Sigmoid colon (tissue), 4 donors: ENCODE measurements around the gene CALML3.

Experiments
- CTCF ChIP-seq, 4 experiments: fragments of 450-650 bp in 3 of 4; fragments of 200-600 bp in 1 of 4; IDR thresholded peaks; one replicate each; pipeline ENCODE4 v1.5.1; 2016 to 2019; ENCODE audit warnings: antibody characterized with exemption in 4 of 4, mild to moderate bottlenecking in 3 of 4, moderate library complexity in 2 of 4
- EP300 ChIP-seq, 4 donors: sonication (generic); formaldehyde crosslinking; IDR thresholded peaks; one replicate each; pipeline ENCODE4 v1.6.1; 2017; ENCODE audit warnings: antibody characterized with exemption in 4 of 4

- TF ChIP-seq CTCF (IDR thresholded peaks at IDR 0.05) (no peak), EP300 (IDR thresholded peaks at IDR 0.05) (no peak)
Observed at GRCh38 chr10:5500162-5500670, 24.5 kb upstream of the CALML3 start.
